GM12873 (cell line): ENCODE measurements around the gene GRIK5.

Experiments
- TF ChIP-seq, protein P1 (sequence below): IDR thresholded peaks from 2 replicates; pipeline ENCODE4 v1.5.1; 2012; ENCODE audit warnings: low read depth, mild to moderate bottlenecking, moderate library complexity, low read length, control low read depth; ENCODE audit not compliant: insufficient read depth; ENCODE audit errors: missing control alignments

GRIK5 gene, protein sequence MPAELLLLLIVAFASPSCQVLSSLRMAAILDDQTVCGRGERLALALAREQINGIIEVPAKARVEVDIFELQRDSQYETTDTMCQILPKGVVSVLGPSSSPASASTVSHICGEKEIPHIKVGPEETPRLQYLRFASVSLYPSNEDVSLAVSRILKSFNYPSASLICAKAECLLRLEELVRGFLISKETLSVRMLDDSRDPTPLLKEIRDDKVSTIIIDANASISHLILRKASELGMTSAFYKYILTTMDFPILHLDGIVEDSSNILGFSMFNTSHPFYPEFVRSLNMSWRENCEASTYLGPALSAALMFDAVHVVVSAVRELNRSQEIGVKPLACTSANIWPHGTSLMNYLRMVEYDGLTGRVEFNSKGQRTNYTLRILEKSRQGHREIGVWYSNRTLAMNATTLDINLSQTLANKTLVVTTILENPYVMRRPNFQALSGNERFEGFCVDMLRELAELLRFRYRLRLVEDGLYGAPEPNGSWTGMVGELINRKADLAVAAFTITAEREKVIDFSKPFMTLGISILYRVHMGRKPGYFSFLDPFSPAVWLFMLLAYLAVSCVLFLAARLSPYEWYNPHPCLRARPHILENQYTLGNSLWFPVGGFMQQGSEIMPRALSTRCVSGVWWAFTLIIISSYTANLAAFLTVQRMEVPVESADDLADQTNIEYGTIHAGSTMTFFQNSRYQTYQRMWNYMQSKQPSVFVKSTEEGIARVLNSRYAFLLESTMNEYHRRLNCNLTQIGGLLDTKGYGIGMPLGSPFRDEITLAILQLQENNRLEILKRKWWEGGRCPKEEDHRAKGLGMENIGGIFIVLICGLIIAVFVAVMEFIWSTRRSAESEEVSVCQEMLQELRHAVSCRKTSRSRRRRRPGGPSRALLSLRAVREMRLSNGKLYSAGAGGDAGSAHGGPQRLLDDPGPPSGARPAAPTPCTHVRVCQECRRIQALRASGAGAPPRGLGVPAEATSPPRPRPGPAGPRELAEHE

DNA sequence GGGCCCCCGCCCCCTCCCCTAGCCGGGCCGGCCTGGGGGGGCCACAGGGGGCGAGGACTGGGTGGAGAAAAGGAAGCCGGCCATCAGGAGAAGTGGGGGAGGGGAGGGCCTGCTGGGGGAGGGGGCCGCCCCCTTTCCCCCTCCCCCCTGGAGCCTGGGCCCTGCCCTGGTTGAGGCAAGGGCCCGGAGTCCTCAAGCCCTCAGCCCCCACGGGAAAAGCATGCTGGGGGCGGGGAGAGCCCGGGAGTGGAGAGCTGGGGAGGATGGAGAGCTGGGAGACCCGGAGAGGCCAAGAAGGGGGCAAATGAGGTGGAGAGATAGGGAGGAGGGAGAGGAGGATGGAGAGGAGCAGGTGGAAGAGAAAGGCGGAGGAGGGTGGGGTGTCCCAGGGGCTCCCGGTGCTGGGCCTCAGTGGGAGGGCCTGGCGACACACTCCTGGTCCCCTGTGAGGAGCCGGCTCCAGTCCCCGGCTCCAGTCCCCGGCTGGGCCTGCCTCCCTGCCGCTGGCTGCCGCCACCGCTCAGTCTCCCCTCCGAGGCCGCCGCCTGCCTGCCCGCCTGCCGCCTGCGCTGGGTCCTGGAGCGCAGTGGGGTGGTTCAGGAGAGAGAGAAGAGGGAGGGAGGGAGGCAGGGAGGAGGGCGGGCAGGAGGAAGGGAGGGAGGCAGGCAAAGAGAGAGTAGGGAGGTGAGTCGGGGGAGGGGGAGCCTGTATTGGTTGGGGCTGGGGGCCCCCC, at the start of gene GRIK5:
TSS of gene GRIK5 (minus strand) at position 588 of the 733 bp plus-strand sequence. CDS start 4,436 bp downstream, outside the sequence.
- TF ChIP-seq, protein P1, sequence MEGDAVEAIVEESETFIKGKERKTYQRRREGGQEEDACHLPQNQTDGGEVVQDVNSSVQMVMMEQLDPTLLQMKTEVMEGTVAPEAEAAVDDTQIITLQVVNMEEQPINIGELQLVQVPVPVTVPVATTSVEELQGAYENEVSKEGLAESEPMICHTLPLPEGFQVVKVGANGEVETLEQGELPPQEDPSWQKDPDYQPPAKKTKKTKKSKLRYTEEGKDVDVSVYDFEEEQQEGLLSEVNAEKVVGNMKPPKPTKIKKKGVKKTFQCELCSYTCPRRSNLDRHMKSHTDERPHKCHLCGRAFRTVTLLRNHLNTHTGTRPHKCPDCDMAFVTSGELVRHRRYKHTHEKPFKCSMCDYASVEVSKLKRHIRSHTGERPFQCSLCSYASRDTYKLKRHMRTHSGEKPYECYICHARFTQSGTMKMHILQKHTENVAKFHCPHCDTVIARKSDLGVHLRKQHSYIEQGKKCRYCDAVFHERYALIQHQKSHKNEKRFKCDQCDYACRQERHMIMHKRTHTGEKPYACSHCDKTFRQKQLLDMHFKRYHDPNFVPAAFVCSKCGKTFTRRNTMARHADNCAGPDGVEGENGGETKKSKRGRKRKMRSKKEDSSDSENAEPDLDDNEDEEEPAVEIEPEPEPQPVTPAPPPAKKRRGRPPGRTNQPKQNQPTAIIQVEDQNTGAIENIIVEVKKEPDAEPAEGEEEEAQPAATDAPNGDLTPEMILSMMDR: no peak

DNA sequence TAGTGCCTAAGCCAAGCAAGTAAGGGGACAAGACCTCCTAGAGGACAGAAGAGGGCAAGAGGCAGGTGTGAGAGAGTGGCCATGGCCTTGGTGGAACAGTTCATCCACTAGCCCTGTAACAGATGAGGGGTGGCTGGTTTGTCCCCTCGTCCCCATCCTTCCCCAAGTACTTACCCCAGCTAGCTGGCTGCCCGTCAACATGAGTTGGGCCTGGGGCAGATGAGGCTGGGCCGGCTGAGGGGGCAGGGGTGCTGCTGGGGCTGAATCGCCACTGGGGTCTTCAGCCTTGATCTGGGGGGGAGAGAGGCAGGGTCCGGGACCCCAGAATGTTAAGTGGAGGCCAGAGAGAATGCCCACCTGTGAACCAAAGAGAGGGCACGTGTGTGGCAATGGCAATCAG, 47.1 kb upstream of the GRIK5 start:
- TF ChIP-seq, protein P1: no peak

DNA sequence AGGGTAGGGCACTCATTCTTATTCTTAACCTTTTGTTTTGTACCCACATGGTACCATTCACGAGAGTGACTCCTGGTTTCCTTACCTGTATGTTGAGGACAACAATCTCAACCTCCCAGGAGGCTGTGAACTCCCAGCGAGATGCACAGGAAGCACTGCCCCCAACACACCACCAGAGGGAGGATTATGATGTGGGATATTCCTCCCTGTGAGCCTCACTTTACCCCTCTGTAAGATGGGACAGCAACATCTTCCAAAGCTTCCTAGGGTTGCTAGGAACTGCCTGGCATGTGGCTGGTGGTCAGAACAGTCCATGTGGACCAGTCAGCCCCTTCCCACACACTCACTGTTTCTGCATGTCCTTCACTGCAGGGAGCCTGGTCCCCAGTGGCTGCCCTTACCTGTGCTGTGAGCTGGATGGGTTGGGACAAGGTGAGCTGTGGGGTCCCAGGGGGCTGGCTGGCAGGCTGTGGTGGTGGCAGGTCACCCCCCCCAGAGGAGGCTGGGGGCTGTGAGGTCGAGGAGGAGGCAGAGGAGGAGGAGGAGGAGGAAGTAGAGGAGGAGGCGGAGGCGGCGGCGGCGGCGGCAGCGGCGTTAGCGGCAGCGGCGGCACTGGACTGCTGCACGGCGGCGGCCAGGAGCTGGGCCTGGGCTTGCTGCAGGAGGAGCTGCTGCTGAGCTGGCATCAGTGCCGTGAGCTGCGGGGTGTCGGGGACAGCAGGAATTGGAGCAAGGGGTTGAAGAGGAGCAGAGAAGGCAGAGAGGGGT, 46.5 kb upstream of the GRIK5 start:
- TF ChIP-seq, protein P1: peak; percentile 65

DNA sequence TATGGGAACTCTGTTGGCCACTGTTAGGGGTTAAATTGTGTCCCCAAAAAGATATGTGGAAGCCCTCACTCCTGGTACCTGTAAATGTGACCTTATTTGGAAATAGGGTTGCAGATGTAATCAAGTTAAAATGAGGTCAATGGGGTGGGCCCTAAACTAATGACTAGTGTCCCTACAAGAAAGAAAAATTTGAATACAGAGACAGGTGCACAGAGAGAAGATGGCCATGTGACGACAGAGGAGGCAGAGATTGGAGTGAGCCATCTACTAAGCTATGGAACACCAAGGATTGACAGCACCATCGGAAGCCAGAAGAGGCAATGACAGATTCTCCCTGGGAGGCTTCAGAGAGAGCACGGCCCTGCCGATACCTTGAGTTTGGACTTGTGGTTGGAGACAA, 45.7 kb upstream of the GRIK5 start:
- TF ChIP-seq, protein P1: no peak

DNA sequence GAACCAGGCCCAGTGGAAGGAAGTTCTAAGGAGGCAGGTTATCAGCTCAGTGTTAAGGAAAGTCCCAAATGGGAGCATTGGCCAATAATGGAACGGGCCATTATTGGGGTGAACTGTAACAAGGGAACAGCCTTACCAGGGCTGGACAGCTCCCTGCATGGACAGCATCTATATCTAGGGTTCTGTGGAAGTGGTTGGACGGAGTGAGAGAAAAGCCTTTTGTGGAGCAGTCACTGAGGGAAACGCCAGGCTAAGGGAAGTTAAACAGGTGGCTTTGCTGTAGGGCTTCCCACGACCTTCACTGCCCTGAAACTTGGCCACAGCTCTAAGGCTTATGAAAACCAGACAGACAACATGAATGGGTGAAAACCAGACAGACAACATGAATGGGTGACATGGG, 45.2 kb upstream of the GRIK5 start:
- TF ChIP-seq, protein P1: no peak

DNA sequence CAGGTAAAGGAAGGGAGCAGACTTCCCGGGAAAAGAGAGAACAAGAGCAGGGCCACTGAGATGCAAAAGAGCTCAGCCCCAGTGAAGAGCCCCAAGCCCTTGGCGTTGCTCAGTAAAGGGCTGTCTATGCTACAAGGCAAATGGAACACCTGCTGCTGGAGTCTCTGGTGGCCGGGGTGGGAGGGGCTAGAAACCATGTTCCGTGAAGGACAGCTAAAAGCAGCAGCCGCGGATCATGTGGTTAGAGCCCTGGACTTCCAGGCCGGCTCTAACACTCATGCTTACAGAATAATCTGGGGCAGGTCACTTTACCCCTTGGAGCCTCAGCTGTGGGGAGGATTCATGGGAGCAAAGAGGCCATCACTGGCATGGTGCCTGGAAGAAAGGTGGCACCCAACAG, 44.4 kb upstream of the GRIK5 start:
- TF ChIP-seq, protein P1: no peak
